ENCODE data around the gene BARX2. TPM values are rescaled to one million over a fixed set of nuclear protein-coding genes. Genes with fewer than 3 reads are reported as not detected.

The BARX2 gene
- total and polyA plus RNA-seq, 12 donors = 0.07 TPM; not detected in 11

DNA sequence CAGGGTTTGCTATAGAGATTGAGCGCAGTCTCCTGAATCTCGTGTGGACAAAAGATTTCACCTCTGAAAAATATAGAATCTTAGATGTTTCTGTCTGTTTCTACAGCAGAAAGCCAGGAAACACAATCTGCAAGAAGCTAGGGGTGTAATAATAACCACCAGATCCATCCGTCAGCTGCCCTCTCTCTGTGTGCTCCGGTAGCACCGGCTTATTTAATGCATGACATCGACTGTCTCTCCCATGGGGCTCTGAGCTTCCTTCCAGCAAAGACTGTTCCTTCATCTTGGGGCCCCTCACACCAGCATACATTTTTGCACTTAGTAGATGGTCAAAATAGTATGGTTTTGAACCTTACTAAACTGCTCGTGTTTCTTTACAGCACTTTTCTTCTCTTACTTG lies 20.2 kb downstream of the BARX2 start:
- Histone ChIP-seq H3K36me3 (replicated peaks in 1 of 2) (no peaks in the 10 kb centered on the region), H3K4me1 (replicated peaks in 1 of 2) (no peaks in the 10 kb centered on the region), H3K27me3 (no peaks in the 10 kb centered on the region), H3K27ac (no peak overlapping the region), H3K9me3 (replicated peaks in 1 of 3) (no peaks in the 10 kb centered on the region), H3K4me3 (no peak overlapping the region)
- 72 to 81% (median 75%) methylated on average over 7 of the region's 7 CpGs for WGBS, 4 donors
- intact Hi-C loops (cut with DNase I) = no loop called here
- TF ChIP-seq, protein P1, sequence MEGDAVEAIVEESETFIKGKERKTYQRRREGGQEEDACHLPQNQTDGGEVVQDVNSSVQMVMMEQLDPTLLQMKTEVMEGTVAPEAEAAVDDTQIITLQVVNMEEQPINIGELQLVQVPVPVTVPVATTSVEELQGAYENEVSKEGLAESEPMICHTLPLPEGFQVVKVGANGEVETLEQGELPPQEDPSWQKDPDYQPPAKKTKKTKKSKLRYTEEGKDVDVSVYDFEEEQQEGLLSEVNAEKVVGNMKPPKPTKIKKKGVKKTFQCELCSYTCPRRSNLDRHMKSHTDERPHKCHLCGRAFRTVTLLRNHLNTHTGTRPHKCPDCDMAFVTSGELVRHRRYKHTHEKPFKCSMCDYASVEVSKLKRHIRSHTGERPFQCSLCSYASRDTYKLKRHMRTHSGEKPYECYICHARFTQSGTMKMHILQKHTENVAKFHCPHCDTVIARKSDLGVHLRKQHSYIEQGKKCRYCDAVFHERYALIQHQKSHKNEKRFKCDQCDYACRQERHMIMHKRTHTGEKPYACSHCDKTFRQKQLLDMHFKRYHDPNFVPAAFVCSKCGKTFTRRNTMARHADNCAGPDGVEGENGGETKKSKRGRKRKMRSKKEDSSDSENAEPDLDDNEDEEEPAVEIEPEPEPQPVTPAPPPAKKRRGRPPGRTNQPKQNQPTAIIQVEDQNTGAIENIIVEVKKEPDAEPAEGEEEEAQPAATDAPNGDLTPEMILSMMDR (IDR thresholded peaks at IDR 0.05) = no peak
- TF ChIP-seq POLR2A (IDR thresholded peaks at IDR 0.05) = no peak
- no peak for DNase-seq

DNA sequence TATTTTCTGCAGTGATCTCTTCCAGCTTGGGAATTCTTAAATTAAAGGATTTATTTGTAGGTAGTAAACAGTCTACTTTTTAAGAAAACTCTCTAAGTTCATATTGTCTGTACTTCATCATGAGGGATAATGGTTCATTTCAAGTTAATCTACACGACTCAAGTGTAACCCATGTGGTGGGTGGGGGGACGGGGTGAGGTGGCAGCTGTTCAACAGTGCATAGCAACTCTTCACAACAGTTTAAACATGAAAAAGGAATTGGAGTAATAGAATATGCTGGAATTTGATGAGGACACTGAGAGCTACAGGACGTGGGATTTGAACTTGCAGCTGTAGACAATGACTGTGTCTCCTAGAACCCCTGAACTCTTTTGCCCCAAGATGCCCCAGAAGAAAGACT lies 20.8 kb downstream of the BARX2 start:
- Histone ChIP-seq H3K36me3 (replicated peaks in 1 of 2) (no peaks in the 10 kb centered on the region), H3K9me3 (replicated peaks in 1 of 3) (no peaks in the 10 kb centered on the region), H3K27me3 (no peaks in the 10 kb centered on the region), H3K4me3 (no peak overlapping the region), H3K27ac (no peak overlapping the region), H3K4me1 (replicated peaks in 1 of 2) (no peaks in the 10 kb centered on the region)
- intact Hi-C loops (cut with DNase I) = no loop called here
- WGBS, 4 donors = 37 to 74% (median 62%) methylated on average over 3 of the region's 3 CpGs
- TF ChIP-seq, protein P1 (IDR thresholded peaks at IDR 0.05) = no peak
- no peak for TF ChIP-seq POLR2A (IDR thresholded peaks at IDR 0.05)
- no peak for DNase-seq

DNA sequence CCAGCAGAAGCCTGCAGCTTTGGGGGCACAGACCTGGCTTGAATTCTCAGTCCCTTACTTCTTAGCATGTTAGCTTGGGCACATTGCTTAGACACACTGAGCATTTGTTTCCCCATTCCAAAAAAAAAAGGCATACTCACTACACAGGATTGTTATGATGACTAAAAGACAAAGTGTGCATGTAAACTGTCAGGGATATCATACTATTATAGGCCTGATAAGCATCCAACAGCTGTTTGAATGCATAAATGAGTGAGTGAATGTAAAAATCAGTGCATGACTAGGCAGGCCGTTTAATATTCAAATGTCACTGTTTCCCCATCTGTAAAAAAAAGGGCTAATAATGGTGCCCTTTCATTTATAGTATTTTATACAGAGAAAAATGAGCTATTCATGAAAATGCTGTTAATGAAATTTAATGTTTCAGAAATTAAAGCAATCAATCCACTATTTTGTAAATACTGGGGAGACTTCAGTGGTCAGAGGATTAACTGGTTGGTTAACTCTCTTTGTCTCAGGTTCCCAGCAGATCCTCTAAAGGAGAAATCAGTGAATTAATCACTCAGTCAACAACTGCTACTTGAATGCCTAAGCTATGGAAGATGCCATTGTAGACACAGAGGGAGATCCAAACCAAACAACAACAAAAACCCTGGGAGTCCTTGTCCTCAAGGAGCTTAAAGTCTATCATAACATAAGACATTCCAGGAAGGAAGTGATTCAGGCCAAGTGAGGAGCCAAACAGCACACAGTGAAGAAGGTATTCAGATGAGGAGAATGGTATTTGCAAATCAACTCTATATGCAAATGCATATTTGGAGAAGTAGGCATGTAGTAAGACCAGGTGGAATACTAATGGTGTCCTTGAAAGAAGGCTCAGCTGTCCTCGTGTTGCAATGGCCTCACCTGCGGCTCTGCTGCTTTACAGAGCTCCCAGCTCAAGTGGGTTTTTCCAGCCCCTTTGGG lies 26.8 kb downstream of the BARX2 start:
- Histone ChIP-seq H3K27ac (no peak overlapping the region), H3K4me3 (no peak overlapping the region), H3K27me3 (no peaks in the 10 kb centered on the region), H3K4me1 (replicated peaks in 1 of 2) (no peaks in the 10 kb centered on the region), H3K9me3 (replicated peaks in 1 of 3) (no peaks in the 10 kb centered on the region), H3K36me3 (replicated peaks in 1 of 2) (no peaks in the 10 kb centered on the region)
- no peak for TF ChIP-seq POLR2A (IDR thresholded peaks at IDR 0.05)
- TF ChIP-seq, protein P1 (IDR thresholded peaks at IDR 0.05) = no peak
- intact Hi-C loops (cut with DNase I) = no loop called here
- WGBS, 4 donors = 64 to 71% (median 70%) methylated on average over 3 of the region's 3 CpGs
- DNase-seq = no peak

DNA sequence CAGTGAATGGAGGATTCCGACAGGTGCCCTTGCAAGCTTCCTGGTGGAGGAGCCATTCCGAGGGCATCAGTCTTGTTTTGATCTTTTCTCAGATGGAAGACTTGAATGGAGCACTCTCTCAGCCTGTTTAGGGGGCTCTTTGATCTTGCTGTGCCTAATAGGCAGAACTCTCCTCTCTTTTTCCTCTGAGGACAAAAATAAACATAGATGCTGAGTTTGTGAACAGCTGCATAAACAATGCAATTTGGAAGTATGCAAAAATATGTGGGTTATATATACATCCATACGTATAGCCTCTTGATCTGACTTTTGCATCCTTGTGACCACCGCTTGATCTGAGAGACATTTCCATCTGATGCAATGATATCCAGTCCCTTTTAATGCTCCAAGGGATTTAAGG lies 29.1 kb downstream of the BARX2 start:
- Histone ChIP-seq H3K36me3 (replicated peaks in 1 of 2) (no peaks in the 10 kb centered on the region), H3K27ac (no peak overlapping the region), H3K4me3 (no peak overlapping the region), H3K4me1 (replicated peaks in 1 of 2) (no peaks in the 10 kb centered on the region), H3K27me3 (no peaks in the 10 kb centered on the region), H3K9me3 (replicated peaks in 1 of 3) (no peaks in the 10 kb centered on the region)
- intact Hi-C loops (cut with DNase I) = no loop called here
- WGBS, 4 donors = 66 to 77% (median 71%) methylated on average over 4 of the region's 4 CpGs
- TF ChIP-seq, protein P1 (IDR thresholded peaks at IDR 0.05) = no peak
- no peak for TF ChIP-seq POLR2A (IDR thresholded peaks at IDR 0.05)
- DNase-seq = no peak

Data from adrenal gland (tissue), 12 donors.